SW480 (cell line): ENCODE results near the gene KNTC1.
A peak's percentile ranks its signal among the peaks of the same experiment; 100 is the strongest.
"Not testable (repeated sequence)": the region's sequence is repeated elsewhere in the genome, so short reads cannot be mapped to it uniquely, and the experiment has no call there.

ENCODE experiments used
- DNase-seq: peaks from one replicate; pipeline ENCODE4 v3.0.0-alpha.2; 2016; ENCODE audit warnings: low spot score

KNTC1 gene

GRCh38 chr12:122526683-122527477, at the start of gene KNTC1, which contains the start of gene RSRC2:
Gene KNTC1 (plus strand): TSS chr12:122527249. CDS start chr12:122530064, 2,815 bp downstream.
Gene RSRC2 (minus strand): TSS chr12:122526936. CDS start chr12:122526853, 83 bp downstream.
- peak; percentile 99 for DNase-seq

GRCh38 chr12:122480753-122481152, 46.3 kb upstream of the KNTC1 start:
- DNase-seq, result no peak

- DNase-seq, result no peak
These were observed 45.2 kb upstream of the KNTC1 start for GRCh38 chr12:122481861-122482260.

GRCh38 chr12:122483969-122484368, 43.1 kb upstream of the KNTC1 start:
- DNase-seq, result no peak

GRCh38 chr12:122484385-122484784, 42.7 kb upstream of the KNTC1 start:
- not testable (repeated sequence) for DNase-seq

- not testable (repeated sequence) for DNase-seq
These were observed 40.7 kb upstream of the KNTC1 start for GRCh38 chr12:122486360-122486759.

GRCh38 chr12:122486805-122487426, 40.1 kb upstream of the KNTC1 start:
- DNase-seq, result no peak

GRCh38 chr12:122487807-122488206, 39.2 kb upstream of the KNTC1 start:
- not testable (repeated sequence) for DNase-seq

- no peak for DNase-seq
These were observed 38.0 kb upstream of the KNTC1 start for GRCh38 chr12:122489038-122489437.

- DNase-seq, result no peak
These were observed 35.1 kb upstream of the KNTC1 start for GRCh38 chr12:122491991-122492390.

GRCh38 chr12:122493222-122493621, 33.8 kb upstream of the KNTC1 start:
- DNase-seq, result not testable (repeated sequence)

GRCh38 chr12:122495258-122495657, 31.8 kb upstream of the KNTC1 start:
- DNase-seq, result no peak

GRCh38 chr12:122499991-122500684, 26.9 kb upstream of the KNTC1 start:
- DNase-seq, result peak; percentile 69

- DNase-seq, result peak; percentile 97
These were observed 26.2 kb upstream of the KNTC1 start, which contains the start of gene ZCCHC8 for GRCh38 chr12:122500685-122501488. Gene ZCCHC8 (minus strand): TSS chr12:122500932. CDS start chr12:122500840, 92 bp downstream.

GRCh38 chr12:122501489-122501989, 25.5 kb upstream of the KNTC1 start:
- no peak for DNase-seq

GRCh38 chr12:122503147-122503751, 23.8 kb upstream of the KNTC1 start:
- DNase-seq, result no peak

- no peak for DNase-seq
These were observed 23.1 kb upstream of the KNTC1 start for GRCh38 chr12:122503783-122504590.

- DNase-seq, result no peak
These were observed 21.5 kb upstream of the KNTC1 start for GRCh38 chr12:122505419-122506051.

- DNase-seq, result no peak
These were observed 20.6 kb upstream of the KNTC1 start for GRCh38 chr12:122506393-122506938.
